ENCODE measurements around the gene CKAP2. TPM values are rescaled to one million over a fixed set of nuclear protein-coding genes. Genes with fewer than 3 reads are reported as not detected.
"Not testable (repeated sequence)": the region's sequence is repeated elsewhere in the genome, so short reads cannot be mapped to it uniquely, and the experiment has no call there.

Gene CKAP2
- total and polyA plus RNA-seq, 2 of the 8 experiments (the other 6 are each of a cell fraction or from before 2014, with no cell fraction given) = 8.3 to 70.7 TPM

- no CpG with 5 or more reads among the region's 6 CpGs for WGBS, 2 experiments (ENCODE audit: extremely low coverage in 1 of 2, insufficient coverage in 1 of 2, insufficient read length in 1 of 2, insufficient replicate concordance in 2 of 2, low coverage in 1 of 2, low lambda C conversion rate in 2 of 2, missing lambda C conversion rate in 1 of 2)
- H3K56ac ChIP-seq (replicated peaks; ENCODE audit: insufficient read length, low read depth, low read length); H3K14ac ChIP-seq (ENCODE audit: insufficient read length); H3K36me3 ChIP-seq (ENCODE audit: control insufficient read depth in 2 of 4, insufficient read depth in 4 of 4, low read length in 3 of 4); POLR2A ChIA-PET (ENCODE audit: partially characterized antibody); H4K5ac ChIP-seq (ENCODE audit: insufficient read length, low read depth, low read length); H3K4me2 ChIP-seq (ENCODE audit: insufficient read depth in 1 of 2, low read depth in 2 of 2, low read length in 2 of 2); H2BK15ac ChIP-seq (ENCODE audit: low read length); H3K4me1 ChIP-seq (replicated peaks in 1 of 4; ENCODE audit: control insufficient read depth in 3 of 4, insufficient read depth in 4 of 4, low read length in 3 of 4); H3K9ac ChIP-seq (replicated peaks in 1 of 4; ENCODE audit: extremely low read depth in 1 of 4, low read depth in 3 of 4, low read length in 3 of 4); H2BK12ac ChIP-seq (ENCODE audit: low read depth, low read length); H3K27ac ChIP-seq (ENCODE audit: low read depth, low read length); H3K4ac ChIP-seq (replicated peaks; ENCODE audit: insufficient read length, low read depth, low read length); DNase-seq (ENCODE audit: low read depth in 1 of 2, low spot score in 2 of 2); H3K18ac ChIP-seq (ENCODE audit: extremely low read depth, low read length); H3K79me2 ChIP-seq (ENCODE audit: control insufficient read depth in 1 of 2, insufficient read depth in 2 of 2, low read length in 2 of 2); H2BK20ac ChIP-seq (ENCODE audit: low read length); H3K27me3 ChIP-seq (replicated peaks in 1 of 4; ENCODE audit: control insufficient read depth in 3 of 4, extremely low read depth in 1 of 4, insufficient read depth in 3 of 4, low read length in 3 of 4); H2AFZ ChIP-seq (ENCODE audit: low read length); H4K20me1 ChIP-seq (replicated peaks in 1 of 2; ENCODE audit: control insufficient read depth in 1 of 2, insufficient read depth in 2 of 2, low read length in 2 of 2); H3K9me3 ChIP-seq (ENCODE audit: insufficient read depth in 2 of 2, low read depth in 1 of 2, low read length in 1 of 2); H4K8ac ChIP-seq (ENCODE audit: extremely low read depth, insufficient read depth, low read length); H2AK5ac ChIP-seq (ENCODE audit: low read depth, low read length); H3K79me1 ChIP-seq (ENCODE audit: low read depth, low read length); H2BK5ac ChIP-seq (ENCODE audit: low read depth, low read length); H2BK120ac ChIP-seq (replicated peaks; ENCODE audit: low read depth, low read length); FAIRE-seq; CTCF ChIA-PET (ENCODE audit: partially characterized antibody); H3K23ac ChIP-seq (ENCODE audit: insufficient read length); H4K91ac ChIP-seq (replicated peaks; ENCODE audit: insufficient read length, low read length); H3K4me3 ChIP-seq (ENCODE audit: extremely low read depth in 1 of 4, insufficient read depth in 2 of 4, low read depth in 3 of 4, low read length in 4 of 4); H3K23me2 ChIP-seq (ENCODE audit: low read depth, low read length): not testable (repeated sequence)
Measured at GRCh38 chr13:52509532-52509931, 54.3 kb downstream of the CKAP2 start.

GRCh38 chr13:52510221-52510797 is 55.0 kb downstream of the CKAP2 start:
- H2BK12ac ChIP-seq (ENCODE audit: low read depth, low read length); H3K14ac ChIP-seq (ENCODE audit: insufficient read length); POLR2A ChIA-PET (ENCODE audit: partially characterized antibody); H3K23ac ChIP-seq (ENCODE audit: insufficient read length); H3K4me3 ChIP-seq (ENCODE audit: extremely low read depth in 1 of 4, insufficient read depth in 2 of 4, low read depth in 3 of 4, low read length in 4 of 4); H3K27ac ChIP-seq (ENCODE audit: low read depth, low read length); H2BK120ac ChIP-seq (replicated peaks; ENCODE audit: low read depth, low read length); H2AK5ac ChIP-seq (ENCODE audit: low read depth, low read length); H3K9me3 ChIP-seq (ENCODE audit: insufficient read depth in 2 of 2, low read depth in 1 of 2, low read length in 1 of 2); H3K56ac ChIP-seq (replicated peaks; ENCODE audit: insufficient read length, low read depth, low read length); H3K4me2 ChIP-seq (ENCODE audit: insufficient read depth in 1 of 2, low read depth in 2 of 2, low read length in 2 of 2); H3K9ac ChIP-seq (replicated peaks in 1 of 4; ENCODE audit: extremely low read depth in 1 of 4, low read depth in 3 of 4, low read length in 3 of 4); H2AFZ ChIP-seq (ENCODE audit: low read length); FAIRE-seq; CTCF ChIA-PET (ENCODE audit: partially characterized antibody); H3K36me3 ChIP-seq (ENCODE audit: control insufficient read depth in 2 of 4, insufficient read depth in 4 of 4, low read length in 3 of 4); H3K4me1 ChIP-seq (replicated peaks in 1 of 4; ENCODE audit: control insufficient read depth in 3 of 4, insufficient read depth in 4 of 4, low read length in 3 of 4); H3K4ac ChIP-seq (replicated peaks; ENCODE audit: insufficient read length, low read depth, low read length); H4K5ac ChIP-seq (ENCODE audit: insufficient read length, low read depth, low read length); H4K91ac ChIP-seq (replicated peaks; ENCODE audit: insufficient read length, low read length); H3K79me1 ChIP-seq (ENCODE audit: low read depth, low read length); H2BK5ac ChIP-seq (ENCODE audit: low read depth, low read length); H2BK20ac ChIP-seq (ENCODE audit: low read length); H2BK15ac ChIP-seq (ENCODE audit: low read length); H3K23me2 ChIP-seq (ENCODE audit: low read depth, low read length); H3K18ac ChIP-seq (ENCODE audit: extremely low read depth, low read length); H4K8ac ChIP-seq (ENCODE audit: extremely low read depth, insufficient read depth, low read length); H4K20me1 ChIP-seq (replicated peaks in 1 of 2; ENCODE audit: control insufficient read depth in 1 of 2, insufficient read depth in 2 of 2, low read length in 2 of 2); DNase-seq (ENCODE audit: low read depth in 1 of 2, low spot score in 2 of 2); H3K79me2 ChIP-seq (ENCODE audit: control insufficient read depth in 1 of 2, insufficient read depth in 2 of 2, low read length in 2 of 2); H3K27me3 ChIP-seq (replicated peaks in 1 of 4; ENCODE audit: control insufficient read depth in 3 of 4, extremely low read depth in 1 of 4, insufficient read depth in 3 of 4, low read length in 3 of 4): not testable (repeated sequence)
- 94% methylated on average over 3 of the region's 3 CpGs; no CpG with 5 or more reads in 1 of the 2 experiments for WGBS, 2 experiments (ENCODE audit: extremely low coverage in 1 of 2, insufficient coverage in 1 of 2, insufficient read length in 1 of 2, insufficient replicate concordance in 2 of 2, low coverage in 1 of 2, low lambda C conversion rate in 2 of 2, missing lambda C conversion rate in 1 of 2)

All from H1 (cell line).